PC-9 (cell line): ENCODE data around the gene CMIP.

Source experiments
- EZH2 ChIP-seq: fragments of 200-600 bp; sonication (generic); IDR thresholded peaks from 2 replicates; pipeline ENCODE4 v1.8.0; 2017; ENCODE audit warnings: antibody characterized with exemption, low read depth
- TF ChIP-seq, protein P1 (sequence below): fragments of 200-600 bp; sonication (generic); conservative IDR thresholded peaks from 2 replicates; pipeline ENCODE4 v1.6.1; 2017; ENCODE audit warnings: mixed run types, antibody characterized with exemption, mild to moderate bottlenecking, moderate library complexity

DNA sequence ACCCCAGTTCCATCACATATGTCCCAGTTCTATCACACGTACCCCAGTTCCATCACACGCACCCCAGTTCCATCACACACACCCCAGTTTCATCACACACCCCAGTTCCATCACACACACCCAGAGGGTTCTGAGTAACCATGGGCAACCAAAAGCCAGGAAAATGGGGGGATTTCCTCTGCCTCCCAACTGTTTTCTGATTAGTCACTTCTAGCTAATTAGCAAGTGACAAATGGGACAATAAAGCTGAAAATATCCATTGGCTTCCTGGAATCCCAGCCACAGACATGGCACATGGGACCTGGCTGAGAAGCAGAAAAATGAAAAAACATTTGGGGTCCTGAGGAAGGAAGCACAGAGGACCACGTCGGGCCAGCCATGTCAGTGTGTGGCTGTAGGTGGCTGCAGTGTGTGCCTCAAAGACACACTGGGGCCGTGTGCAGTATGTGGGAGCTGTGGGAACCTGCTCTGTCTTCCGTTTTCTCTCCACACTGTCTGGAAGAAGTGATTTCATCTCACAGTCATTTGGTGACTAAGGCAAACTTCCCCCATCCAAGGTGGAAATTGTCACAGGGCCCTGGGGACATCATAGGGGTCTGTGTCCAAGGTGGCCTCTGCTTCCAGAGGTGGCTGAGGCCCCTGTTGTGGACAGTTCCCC is 106.7 kb downstream of the CMIP start:
- TF ChIP-seq, protein P1, sequence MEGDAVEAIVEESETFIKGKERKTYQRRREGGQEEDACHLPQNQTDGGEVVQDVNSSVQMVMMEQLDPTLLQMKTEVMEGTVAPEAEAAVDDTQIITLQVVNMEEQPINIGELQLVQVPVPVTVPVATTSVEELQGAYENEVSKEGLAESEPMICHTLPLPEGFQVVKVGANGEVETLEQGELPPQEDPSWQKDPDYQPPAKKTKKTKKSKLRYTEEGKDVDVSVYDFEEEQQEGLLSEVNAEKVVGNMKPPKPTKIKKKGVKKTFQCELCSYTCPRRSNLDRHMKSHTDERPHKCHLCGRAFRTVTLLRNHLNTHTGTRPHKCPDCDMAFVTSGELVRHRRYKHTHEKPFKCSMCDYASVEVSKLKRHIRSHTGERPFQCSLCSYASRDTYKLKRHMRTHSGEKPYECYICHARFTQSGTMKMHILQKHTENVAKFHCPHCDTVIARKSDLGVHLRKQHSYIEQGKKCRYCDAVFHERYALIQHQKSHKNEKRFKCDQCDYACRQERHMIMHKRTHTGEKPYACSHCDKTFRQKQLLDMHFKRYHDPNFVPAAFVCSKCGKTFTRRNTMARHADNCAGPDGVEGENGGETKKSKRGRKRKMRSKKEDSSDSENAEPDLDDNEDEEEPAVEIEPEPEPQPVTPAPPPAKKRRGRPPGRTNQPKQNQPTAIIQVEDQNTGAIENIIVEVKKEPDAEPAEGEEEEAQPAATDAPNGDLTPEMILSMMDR: no peak
- no peak for TF ChIP-seq EZH2
